Stimulated activated CD8-positive, alpha-beta memory T cell treated with anti-CD3 and anti-CD28 coated beads, Interleukin-4, amount 100 ng/mL, for 48 hours (primary cell): ENCODE data around the gene EPB41L4B.
"Not testable (repeated sequence)": the region's sequence is repeated elsewhere in the genome, so short reads cannot be mapped to it uniquely, and the experiment has no call there.

Experiments used
- DNase-seq: peaks from one replicate; pipeline ENCODE4 v3.0.0-alpha.2; 2020

EPB41L4B gene

DNA sequence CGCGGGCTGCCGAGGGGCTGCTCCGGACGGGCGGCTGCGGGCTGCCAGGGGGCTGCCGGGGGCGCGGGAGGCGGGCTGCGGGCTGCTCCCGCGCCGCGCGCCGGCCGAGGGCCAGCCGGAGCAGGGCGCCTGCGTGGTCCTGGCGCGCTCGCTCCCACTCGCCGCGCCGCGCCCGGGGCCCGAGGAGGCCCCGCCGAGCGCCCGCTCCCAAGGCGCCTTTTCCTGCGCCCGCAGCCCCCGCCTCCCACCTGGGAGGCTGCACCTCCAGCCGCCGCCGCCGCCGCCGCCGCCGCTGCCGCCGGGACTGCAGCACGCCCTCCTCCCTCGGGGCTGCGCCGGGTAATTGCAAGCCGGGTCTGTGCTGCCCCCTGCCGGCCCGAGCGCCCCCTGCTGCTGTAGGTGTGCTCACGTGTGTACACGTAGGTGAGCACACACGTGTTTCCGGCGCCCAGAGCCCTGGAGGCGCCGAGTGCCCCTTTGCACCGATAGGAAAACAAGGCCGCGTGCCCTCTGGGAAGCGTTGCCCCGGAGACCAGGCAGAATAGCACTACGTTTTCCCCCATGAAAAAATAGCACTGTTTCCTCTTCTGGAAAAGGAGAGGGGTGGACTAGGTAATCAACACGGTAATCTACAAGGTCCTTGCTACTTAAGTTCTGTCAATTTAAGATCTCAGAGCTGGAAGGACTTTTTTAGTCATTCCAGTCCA, at the start of gene EPB41L4B:
EPB41L4B (minus strand) TSS at position 318 of the 707 bp plus-strand sequence. CDS start 613 bp downstream, outside the sequence.
- DNase-seq: peak; percentile 95

DNA sequence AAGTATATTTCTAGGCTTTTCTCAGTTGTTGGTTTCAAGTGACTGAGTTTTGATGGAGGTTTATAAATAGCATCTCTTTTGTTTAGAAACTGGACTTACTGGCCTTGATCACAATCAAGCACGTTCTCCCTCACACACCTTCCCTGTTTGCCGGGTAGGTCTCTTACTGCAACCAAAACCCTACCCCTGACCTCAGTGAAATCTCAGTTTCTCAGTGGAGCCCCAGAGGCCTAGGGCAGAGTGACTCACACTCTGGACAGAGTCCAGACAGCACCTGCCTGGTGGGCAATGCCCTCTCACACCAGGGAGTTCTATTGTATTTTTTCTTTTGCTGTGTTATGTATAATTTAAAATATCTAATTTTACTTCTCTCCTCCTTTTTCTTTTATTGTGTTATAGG, 48.4 kb upstream of the EPB41L4B start:
- no peak for DNase-seq

DNA sequence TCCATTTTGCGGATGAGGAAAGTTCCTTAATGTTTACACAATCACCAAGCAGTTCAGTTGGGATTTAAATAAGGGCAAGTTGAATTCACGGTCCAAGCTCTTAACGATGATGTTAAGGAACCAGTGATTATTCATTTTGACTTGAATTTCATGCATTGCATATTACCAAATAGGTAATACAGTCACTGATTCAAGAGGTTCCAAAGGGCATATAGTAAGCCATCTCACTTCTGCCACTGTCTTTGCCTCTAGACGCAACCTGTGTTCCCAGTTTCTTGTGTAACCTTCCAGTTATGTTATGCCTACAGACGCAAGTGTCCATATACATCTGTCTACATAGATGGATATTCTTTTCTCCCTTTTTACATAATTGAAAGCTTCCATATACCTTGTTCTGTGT, 39.9 kb upstream of the EPB41L4B start:
- DNase-seq: no peak

DNA sequence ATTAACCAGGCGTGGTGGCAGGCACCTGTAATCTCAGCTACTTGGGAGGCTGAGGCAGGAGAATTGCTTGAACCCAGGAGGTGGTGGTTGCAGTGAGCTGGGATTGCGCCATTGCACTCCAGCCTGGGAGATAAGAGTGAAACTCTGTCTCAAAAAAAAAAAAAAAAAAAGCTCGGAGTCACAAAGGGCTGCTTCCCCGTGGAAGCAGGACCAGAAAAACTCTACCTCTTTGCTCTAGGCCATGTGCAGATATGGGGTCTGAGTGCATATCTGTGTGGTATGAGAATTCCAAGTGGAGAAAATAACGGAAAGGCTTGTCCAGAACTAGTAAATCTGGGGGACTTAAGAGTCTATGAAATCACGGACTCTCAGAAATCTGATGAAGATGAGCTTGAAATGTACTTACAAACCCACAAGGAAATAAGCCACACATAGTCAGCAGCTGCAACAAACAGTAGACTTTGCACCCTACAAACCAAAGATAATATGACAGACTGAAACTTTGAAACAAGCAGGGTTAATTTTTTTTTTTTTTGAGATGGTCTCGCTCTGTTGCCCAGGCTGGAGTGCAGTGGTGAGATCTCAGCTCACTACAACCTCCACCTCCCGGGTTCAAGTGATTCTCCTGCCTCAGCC, 38.2 kb upstream of the EPB41L4B start:
- not testable (repeated sequence) for DNase-seq

DNA sequence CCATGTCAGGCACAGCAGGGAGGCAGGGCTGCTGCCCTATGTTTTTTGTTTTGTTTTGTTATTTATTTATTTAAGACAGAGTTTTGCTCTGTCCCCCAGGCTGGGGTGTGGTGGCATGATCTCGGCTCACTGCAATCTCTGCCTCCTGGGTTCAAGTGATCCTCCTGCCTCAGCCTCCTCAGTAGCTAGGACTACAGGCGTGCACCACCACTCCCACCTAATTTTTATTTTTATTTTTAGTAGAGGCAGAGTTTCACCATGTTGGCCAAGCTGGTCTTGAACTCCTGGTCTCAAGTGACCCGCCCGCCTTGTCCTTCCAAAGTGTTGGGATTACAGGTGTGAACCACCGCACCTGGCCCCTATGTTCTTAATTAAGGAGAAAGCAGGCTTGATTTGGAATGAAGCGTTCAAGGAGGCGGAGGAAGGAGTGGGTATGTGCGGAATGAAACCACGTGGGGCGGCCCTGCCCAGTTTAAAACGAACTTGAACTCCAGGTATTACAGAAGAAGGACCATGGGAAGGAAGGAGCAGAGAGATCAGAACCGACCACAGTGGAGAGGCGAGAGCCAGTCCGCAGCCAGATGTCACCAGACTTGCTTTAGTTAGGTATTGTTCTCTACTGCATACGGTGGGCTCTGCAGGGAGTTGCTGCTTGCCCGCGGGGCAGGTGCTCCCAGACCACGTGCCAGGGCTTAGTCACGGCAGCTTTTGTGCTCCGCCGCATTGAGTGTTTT, 34.9 kb upstream of the EPB41L4B start:
- no peak for DNase-seq

DNA sequence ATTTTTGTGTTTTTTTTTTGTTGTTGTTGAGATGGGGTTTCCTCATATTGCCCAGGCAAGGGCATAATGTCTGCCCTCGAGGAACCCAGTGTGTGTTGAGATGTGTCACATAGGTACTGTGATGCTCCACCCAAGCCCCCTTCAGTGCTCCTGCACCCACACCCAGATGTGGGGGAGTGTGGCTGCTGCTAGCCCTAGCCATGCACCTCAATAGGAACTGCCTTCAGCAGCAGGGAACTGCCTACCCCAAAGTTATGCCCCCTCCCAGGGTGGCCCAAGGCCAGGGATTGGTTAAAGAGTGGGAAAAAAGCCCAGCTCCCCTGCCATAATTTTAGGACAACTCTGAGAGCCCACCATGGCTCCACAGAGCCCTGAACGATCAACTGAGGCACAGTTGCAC, 33.3 kb upstream of the EPB41L4B start:
- no peak for DNase-seq

DNA sequence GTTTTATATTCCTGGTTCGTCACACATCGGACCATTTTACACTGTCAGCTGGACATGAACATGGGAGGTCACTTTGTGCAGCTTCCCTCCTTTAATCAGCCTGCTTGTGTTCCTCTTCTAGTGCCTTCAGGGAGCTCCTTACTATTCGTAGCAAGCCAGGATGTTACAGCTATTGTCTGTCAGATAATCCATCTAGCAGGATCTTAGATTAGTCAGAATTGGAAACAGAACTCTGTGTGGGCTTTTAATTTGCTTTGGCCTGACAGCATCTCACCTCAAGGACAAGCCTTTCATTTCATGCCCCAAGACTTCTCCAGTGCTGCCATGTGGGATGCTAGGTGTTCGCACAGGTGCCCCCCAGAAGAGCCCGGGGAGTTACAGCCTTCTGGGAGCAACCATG, 30.2 kb upstream of the EPB41L4B start:
- DNase-seq: no peak

DNA sequence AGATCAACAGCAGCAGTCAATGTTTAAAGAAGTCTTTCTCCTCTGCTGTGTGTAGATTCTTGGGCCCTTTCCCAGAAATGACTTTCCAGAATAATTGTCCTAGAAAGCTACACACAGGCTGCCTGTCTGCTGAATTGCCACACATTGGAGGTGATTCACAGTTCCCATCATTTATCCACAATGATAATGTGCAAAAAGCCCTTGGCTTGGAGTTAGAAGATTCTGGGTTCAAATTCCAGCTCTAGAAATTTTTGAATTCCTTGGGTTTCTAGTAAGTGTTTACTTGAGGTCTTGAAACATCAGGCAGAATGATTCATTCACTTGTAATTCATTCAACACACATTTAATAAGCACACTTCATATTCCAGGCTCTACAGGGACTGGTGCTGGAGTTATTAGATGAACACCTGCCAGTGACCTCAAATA, 28.6 kb upstream of the EPB41L4B start:
- DNase-seq: no peak

DNA sequence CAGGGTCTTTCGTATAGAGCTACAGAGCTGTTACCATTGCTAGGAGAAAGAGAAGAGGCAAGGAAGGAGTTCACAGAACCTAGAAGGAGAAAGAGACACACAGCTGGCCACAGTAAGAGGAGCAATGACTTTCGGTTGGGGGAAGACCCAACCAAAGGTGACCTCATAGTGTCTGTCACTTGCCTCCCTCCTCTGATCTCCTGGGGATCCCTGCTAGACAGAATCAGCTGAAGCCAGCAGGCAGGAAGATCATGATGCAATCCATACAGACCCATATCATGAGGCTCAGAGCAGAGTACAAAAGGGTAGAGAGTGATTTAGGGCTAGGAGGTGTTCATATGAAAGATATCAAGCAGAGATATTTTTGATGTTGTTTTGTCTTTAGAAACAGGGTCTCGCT, 26.0 kb upstream of the EPB41L4B start:
- DNase-seq: no peak

DNA sequence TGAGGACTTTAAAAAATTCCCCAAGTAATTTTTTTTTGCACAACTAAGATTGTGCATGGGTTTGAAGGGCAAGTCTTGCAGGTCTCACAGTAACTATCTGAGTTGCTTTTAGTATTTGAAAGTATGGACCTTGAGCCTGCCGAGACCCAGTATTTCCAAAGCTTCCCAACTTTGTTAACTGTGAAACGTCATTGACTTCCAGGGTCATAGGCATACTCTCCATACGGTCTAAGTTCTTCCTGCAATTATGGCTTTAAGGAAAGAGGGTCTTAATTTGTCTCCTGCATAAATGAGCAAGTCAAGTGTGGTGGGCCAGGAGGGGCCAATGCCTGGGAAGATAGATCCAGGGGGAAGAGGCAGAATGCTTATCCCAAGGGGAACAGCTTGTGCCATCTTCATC, 24.0 kb upstream of the EPB41L4B start:
- no peak for DNase-seq

DNA sequence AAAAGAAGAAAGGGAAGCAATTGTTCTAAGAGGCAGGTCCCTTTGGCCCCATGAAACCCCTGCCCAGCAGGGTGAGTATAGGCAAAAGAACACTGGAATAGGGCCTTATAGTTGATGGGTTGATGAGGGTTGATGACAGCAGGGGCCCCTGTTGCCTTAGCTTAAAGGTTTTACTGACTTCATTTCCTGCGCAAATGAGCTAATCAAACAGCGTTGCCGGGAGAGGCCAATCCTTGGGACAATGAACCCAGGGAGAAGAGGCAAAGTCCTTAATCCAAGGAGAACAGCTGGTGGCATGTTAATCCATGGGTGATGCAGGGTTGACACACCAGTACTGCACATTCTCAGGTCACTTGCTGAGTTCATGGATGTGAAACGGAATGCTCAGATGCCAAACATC, 22.0 kb upstream of the EPB41L4B start:
- no peak for DNase-seq

DNA sequence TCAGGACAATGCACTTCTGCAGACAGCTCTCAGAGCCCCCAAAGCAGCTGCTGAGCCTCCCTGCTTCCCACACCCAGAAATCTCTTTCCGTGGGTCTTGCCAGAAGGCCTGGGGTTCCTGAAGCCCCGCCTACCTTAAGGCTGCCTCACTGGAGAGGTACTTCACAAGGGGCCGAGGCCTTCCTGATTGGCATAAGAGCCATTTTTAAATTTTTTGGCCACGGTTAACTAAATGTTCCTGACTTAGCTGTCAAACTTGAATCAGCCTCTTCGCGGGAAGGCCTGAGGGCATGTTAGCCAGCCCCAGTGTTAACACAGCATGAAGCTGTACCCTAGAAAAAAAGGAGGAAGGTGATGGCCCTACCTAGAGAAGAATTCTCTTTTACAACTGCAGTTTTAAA, 20.7 kb upstream of the EPB41L4B start:
- no peak for DNase-seq

DNA sequence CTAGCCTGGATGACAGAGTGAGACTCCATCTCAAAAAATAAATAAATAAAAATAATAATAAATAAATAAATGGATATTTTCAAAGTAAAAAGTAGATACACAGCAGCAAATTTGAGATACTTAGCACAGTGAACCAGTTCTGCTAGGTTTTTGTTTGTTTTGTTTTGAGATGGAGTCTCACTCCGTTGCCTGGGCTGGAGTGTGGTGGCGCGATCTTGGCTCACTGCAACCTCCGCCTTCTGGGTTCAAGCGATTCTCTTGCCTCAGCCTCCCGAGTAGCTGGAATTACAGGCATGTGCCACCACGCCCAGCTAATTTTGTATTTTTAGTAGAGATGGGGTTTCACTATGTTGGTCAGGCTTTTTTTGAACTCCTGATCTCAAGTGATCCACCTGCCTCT, 20.1 kb upstream of the EPB41L4B start:
- DNase-seq: not testable (repeated sequence)

DNA sequence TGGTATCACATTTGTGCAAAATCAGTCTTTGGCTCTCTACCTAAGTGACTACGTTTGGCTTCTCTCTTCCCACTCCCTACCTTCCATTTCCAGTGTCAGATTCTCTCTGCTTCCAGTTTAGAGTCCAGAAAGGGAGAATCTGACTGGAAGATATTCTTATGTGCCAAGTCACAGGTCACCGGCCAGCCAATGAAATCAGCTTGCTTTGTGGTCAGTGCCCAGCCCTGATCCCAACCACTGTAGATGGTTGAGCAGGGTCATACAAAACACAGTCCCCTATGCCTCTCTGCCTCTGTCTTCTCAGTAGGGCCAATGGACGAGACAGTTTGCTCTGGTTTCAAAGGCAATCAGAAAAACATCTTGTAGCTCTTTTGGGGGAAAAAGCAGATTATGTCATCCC, 15.6 kb upstream of the EPB41L4B start:
- no peak for DNase-seq

DNA sequence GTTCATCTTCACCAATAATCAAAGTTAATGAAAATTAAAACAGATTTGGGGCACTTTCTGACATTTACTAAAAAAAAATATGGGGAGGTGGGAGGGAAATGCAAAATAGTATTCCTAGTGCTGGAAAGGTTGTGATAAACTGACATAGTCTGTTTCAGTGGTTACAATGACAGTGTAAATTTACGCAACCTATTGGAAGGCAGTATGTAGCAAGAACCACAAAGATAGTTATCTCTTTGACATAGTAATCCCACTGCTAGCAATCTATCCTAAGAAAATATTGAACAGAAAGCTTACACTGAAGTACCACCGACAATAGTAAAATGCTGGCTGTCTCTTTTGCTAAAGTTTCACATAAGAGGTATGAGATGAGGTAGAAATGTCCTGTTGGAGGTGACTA, 15.1 kb upstream of the EPB41L4B start:
- DNase-seq: no peak

DNA sequence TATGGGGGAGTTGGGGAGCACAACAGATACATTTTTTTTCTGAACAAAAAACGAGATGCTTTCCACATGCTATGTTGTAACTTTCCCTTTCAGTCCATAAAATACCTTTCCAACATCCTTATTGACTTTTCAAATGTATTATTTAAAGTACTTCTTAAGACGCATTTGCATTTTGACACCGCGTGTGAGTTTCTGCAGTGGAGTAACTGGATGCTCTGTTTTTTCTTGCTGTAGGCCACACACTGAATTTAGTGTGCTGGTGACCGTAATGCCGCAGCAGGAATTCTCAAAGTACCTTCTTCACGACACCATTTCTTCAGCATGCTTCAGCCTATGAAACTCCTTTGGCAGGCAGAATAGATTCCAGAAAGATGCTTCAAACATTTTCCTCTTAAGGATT, 14.3 kb upstream of the EPB41L4B start:
- DNase-seq: no peak

DNA sequence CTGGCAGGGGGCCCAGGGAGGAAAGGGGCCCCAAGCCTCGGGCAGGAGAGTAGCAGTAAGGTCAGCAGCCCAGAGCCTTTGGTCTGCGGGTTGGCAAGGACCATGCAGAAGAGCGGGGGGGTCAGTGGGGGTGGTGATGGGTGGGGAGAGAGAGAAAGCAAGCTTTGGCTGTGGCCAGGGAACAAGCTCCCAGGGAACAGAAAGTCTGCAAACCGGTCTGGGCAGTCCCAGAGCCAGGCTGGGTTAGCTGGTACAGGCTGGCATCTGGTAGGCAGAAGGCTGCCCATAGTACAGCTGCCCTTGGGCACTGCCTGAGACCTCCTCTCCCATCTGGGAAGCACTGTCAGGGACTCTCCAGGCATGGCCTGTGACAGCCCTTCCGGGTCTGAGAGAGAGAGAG, 10.5 kb upstream of the EPB41L4B start:
- no peak for DNase-seq

DNA sequence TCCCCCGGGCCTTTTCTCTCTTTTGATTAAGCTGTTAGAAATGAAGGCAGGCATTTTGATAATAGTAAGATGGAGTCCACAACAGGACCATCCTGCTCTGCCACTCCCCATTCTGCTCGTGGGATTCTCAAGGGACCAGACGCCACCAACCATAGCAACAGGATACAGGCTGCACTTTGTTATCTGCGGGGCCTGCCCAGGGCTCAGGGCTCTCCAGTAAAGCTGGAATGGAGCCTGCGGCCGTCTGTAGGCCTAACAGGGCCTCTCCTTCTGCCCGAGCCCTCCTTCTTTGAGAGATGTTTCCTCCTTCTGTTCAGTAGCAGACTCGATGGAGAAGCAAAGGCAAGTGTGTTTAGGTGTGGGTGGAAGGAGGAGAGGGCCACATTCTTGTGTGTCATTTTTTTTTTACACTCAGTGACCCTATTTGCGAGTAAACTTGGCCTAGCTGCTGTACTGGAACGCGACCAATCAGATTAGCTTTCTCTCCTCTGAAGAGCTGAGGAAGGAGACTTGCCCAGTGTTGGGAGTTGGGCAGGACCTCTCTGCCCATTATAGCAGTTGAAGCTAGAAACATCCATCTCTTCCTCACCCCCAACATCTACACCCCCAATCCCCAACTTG, 8.9 kb upstream of the EPB41L4B start:
- no peak for DNase-seq

DNA sequence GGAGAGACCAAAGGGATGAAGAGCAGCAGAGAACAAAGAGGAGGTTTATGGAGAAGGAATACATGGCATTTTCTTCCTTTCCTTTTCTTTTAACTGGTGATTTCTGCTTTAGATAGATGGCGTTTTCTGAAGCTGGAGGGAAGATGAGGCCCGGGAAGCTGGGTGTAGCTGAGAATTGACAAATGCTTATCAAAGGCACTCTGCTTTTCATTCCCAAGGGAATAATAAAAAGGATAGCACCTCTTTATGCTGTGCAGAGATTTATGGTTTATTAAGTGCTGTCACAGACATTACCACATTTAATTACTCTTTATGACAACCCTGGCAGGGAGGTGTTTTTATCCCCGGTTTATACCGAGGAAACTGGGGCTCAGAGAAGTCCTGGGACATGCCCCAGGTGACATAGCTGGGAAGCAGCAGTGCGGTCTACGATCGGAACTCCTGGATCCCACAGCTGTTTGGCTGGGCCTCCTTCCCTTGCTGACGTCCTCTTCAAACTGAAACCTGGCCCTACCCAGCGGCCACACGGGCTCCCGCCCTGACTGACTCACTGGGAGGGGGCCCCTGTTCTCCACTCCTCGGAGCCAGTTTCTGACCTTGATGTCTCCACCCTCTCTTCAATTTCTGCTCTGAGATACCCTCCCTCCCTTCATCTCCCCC, 8.2 kb upstream of the EPB41L4B start:
- no peak for DNase-seq

DNA sequence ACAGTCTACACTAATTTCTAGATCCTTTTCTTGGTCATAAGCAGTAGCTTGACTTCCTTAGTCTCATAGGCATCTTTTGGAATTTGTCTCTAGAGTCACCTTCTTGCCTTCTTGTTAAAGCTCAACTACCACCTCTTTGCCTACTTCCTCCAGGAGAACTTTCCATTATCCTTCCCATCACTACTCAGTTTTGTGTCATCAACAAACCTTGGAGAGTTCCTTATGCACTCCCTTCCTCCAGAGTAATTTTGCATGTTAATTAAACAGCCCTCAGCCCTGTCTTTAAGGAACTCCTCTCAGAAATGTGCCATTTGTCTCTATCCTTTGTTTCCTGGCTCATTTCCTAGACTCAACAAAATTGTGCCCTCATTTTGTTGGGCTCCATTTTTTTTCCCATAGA, 4.2 kb upstream of the EPB41L4B start:
- DNase-seq: no peak

DNA sequence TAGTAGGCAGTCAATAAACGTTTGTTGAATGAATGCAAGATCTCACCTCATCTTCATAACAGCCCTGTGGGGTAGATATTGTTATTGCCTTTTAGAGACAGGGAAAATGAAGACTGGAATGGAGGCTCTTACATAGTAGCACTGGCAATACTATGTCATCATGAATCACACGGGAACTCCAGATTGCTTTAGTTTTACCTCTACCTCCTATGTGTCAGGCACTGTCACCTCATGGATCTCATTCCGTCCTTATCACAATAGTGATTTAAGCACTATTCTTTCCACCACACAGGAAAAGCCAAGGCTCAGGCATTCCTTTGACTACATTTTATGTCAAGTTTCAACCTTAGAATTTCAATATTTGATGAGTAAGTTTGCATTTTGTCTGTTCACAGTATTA, 2.9 kb upstream of the EPB41L4B start:
- DNase-seq: no peak

DNA sequence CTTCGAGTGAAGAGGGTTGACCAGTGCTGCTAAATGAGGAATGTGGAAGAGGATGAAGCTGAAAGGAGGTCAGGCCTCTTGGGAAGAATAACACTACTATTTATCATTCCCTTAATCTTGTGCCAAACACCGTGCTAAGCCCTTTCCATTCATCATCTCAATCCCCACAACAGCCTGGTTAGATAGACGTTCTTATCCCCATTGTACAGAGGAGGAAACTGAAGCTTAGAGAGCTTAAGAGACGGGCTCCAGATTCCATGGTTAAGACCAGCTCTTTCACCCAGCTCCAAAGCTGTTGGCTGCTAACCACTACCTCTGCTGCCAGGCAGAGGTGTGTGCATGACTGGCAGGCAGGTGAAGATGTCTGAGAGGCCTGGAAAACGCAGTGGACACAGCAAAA, 868 bp upstream of the EPB41L4B start:
- no peak for DNase-seq

DNA sequence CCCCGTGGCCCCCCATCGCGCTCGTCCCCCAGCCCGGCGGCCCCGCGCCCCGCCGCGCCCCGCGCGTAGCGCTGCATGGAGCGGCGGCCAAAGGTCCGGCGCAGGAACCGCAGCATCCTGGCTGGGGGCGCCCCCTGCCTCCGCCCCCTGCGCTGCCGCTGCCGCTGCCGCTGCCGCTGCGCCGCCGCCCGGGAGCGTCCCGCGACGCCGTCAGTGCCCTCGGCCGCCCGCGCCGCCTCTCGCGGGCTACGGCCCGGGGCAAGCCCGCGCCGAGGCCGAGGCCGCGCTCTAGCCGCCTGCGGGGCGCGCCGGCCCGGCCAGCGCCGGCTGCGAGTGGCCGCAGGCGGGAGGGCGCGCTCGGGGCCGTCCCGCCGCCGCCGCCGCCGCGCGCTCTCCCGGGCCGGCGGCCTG, 523 bp downstream of the EPB41L4B start:
- DNase-seq: no peak
